ENCODE data around the gene NMT2. TPM values are rescaled to one million over a fixed set of nuclear protein-coding genes. Genes with fewer than 3 reads are reported as not detected.
"Not testable (repeated sequence)": the region's sequence is repeated elsewhere in the genome, so short reads cannot be mapped to it uniquely, and the experiment has no call there.

The NMT2 gene
- total and polyA plus RNA-seq, 9 donors: 15.2 to 21.3 (median 16.5) TPM

- no peak for DNase-seq
- 67% methylated on average over 2 of the region's 2 CpGs for WGBS (ENCODE audit: insufficient coverage)
Measured at GRCh38 chr10:15202639-15203038, 34.1 kb upstream of the NMT2 start.

GRCh38 chr10:15202301-15202621, 33.8 kb upstream of the NMT2 start:
- not testable (repeated sequence) for H3K27ac ChIP-seq (ENCODE audit: low read length); H3K36me3 ChIP-seq (ENCODE audit: control insufficient read depth, insufficient read depth, low read length); H3K4me3 ChIP-seq (ENCODE audit: low read length); H3K9me3 ChIP-seq (replicated peaks; ENCODE audit: control insufficient read depth, low read depth, low read length); DNase-seq; H3K27me3 ChIP-seq (ENCODE audit: control insufficient read depth, insufficient read depth, low read length); H3K4me1 ChIP-seq (ENCODE audit: control insufficient read depth, insufficient read depth, low read length)
- WGBS (ENCODE audit: insufficient coverage): 100% methylated on average over 2 of the region's 8 CpGs

More at GRCh38 chr10:15202639-15203038, 34.1 kb upstream of the NMT2 start:
- Histone ChIP-seq H3K4me3 (ENCODE audit: low read length) (no peak overlapping the region), H3K27ac (ENCODE audit: low read length) (no peak overlapping the region), H3K27me3 (ENCODE audit: control insufficient read depth, insufficient read depth, low read length) (no peaks in the 10 kb centered on the region), H3K4me1 (ENCODE audit: control insufficient read depth, insufficient read depth, low read length) (no peaks in the 10 kb centered on the region), H3K36me3 (ENCODE audit: control insufficient read depth, insufficient read depth, low read length) (peaks cover 4% of the 10 kb centered on the region), H3K9me3 (replicated peaks; ENCODE audit: control insufficient read depth, low read depth, low read length) (no peaks in the 10 kb centered on the region)

GRCh38 chr10:15201589-15202300, 33.3 kb upstream of the NMT2 start:
- DNase-seq: no peak
- no peak overlapping the region for H3K27ac ChIP-seq (ENCODE audit: low read length)
- no peaks in the 10 kb centered on the region for H3K27me3 ChIP-seq (ENCODE audit: control insufficient read depth, insufficient read depth, low read length)
- H3K9me3 ChIP-seq (replicated peaks; ENCODE audit: control insufficient read depth, low read depth, low read length): no peaks in the 10 kb centered on the region
- H3K36me3 ChIP-seq (ENCODE audit: control insufficient read depth, insufficient read depth, low read length): peaks cover 4% of the 10 kb centered on the region
- H3K4me3 ChIP-seq (ENCODE audit: low read length): no peak overlapping the region
- WGBS (ENCODE audit: insufficient coverage): no CpG with 5 or more reads among the region's 6 CpGs
- no peaks in the 10 kb centered on the region for H3K4me1 ChIP-seq (ENCODE audit: control insufficient read depth, insufficient read depth, low read length)

- H3K27me3 ChIP-seq (ENCODE audit: control insufficient read depth, insufficient read depth, low read length): no peaks in the 10 kb centered on the region
- H3K4me3 ChIP-seq (ENCODE audit: low read length): no peak overlapping the region
- H3K9me3 ChIP-seq (replicated peaks; ENCODE audit: control insufficient read depth, low read depth, low read length): no peaks in the 10 kb centered on the region
- WGBS (ENCODE audit: insufficient coverage): no CpG with 5 or more reads among the region's 2 CpGs
- H3K36me3 ChIP-seq (ENCODE audit: control insufficient read depth, insufficient read depth, low read length): peaks cover 4% of the 10 kb centered on the region
- no peak overlapping the region for H3K27ac ChIP-seq (ENCODE audit: low read length)
- H3K4me1 ChIP-seq (ENCODE audit: control insufficient read depth, insufficient read depth, low read length): no peaks in the 10 kb centered on the region
- DNase-seq: no peak
Measured at GRCh38 chr10:15200626-15201025, 32.1 kb upstream of the NMT2 start.

GRCh38 chr10:15197911-15198310, 29.4 kb upstream of the NMT2 start:
- H3K27ac ChIP-seq (ENCODE audit: low read length): no peak overlapping the region
- no peaks in the 10 kb centered on the region for H3K27me3 ChIP-seq (ENCODE audit: control insufficient read depth, insufficient read depth, low read length)
- H3K4me3 ChIP-seq (ENCODE audit: low read length): no peak overlapping the region
- H3K4me1 ChIP-seq (ENCODE audit: control insufficient read depth, insufficient read depth, low read length): no peaks in the 10 kb centered on the region
- DNase-seq: no peak
- peaks cover 4% of the 10 kb centered on the region for H3K36me3 ChIP-seq (ENCODE audit: control insufficient read depth, insufficient read depth, low read length)
- WGBS (ENCODE audit: insufficient coverage): 96% methylated on average over 3 of the region's 4 CpGs
- no peaks in the 10 kb centered on the region for H3K9me3 ChIP-seq (replicated peaks; ENCODE audit: control insufficient read depth, low read depth, low read length)

GRCh38 chr10:15197276-15197675, 28.8 kb upstream of the NMT2 start:
- Histone ChIP-seq H3K27ac (ENCODE audit: low read length) (no peak overlapping the region), H3K9me3 (replicated peaks; ENCODE audit: control insufficient read depth, low read depth, low read length) (no peaks in the 10 kb centered on the region), H3K36me3 (ENCODE audit: control insufficient read depth, insufficient read depth, low read length) (peaks cover 4% of the 10 kb centered on the region), H3K4me1 (ENCODE audit: control insufficient read depth, insufficient read depth, low read length) (no peaks in the 10 kb centered on the region), H3K4me3 (ENCODE audit: low read length) (no peak overlapping the region), H3K27me3 (ENCODE audit: control insufficient read depth, insufficient read depth, low read length) (no peaks in the 10 kb centered on the region)
- no peak for DNase-seq
- WGBS (ENCODE audit: insufficient coverage): no CpG with 5 or more reads among the region's 2 CpGs

- Histone ChIP-seq H3K4me3 (ENCODE audit: low read length) (no peak overlapping the region), H3K36me3 (ENCODE audit: control insufficient read depth, insufficient read depth, low read length) (peaks cover 4% of the 10 kb centered on the region), H3K9me3 (replicated peaks; ENCODE audit: control insufficient read depth, low read depth, low read length) (no peaks in the 10 kb centered on the region), H3K4me1 (ENCODE audit: control insufficient read depth, insufficient read depth, low read length) (no peaks in the 10 kb centered on the region), H3K27me3 (ENCODE audit: control insufficient read depth, insufficient read depth, low read length) (no peaks in the 10 kb centered on the region), H3K27ac (ENCODE audit: low read length) (no peak overlapping the region)
- WGBS (ENCODE audit: insufficient coverage): 61% methylated on average over 8 of the region's 12 CpGs
- no peak for DNase-seq
Measured at GRCh38 chr10:15196021-15196834, 27.7 kb upstream of the NMT2 start.

- H3K4me3 ChIP-seq (ENCODE audit: low read length): no peak overlapping the region
- no peaks in the 10 kb centered on the region for H3K4me1 ChIP-seq (ENCODE audit: control insufficient read depth, insufficient read depth, low read length)
- no peaks in the 10 kb centered on the region for H3K9me3 ChIP-seq (replicated peaks; ENCODE audit: control insufficient read depth, low read depth, low read length)
- H3K27ac ChIP-seq (ENCODE audit: low read length): no peak overlapping the region
- no peak for DNase-seq
- WGBS (ENCODE audit: insufficient coverage): 83% methylated on average over 5 of the region's 11 CpGs
- no peaks in the 10 kb centered on the region for H3K27me3 ChIP-seq (ENCODE audit: control insufficient read depth, insufficient read depth, low read length)
- no peaks in the 10 kb centered on the region for H3K36me3 ChIP-seq (ENCODE audit: control insufficient read depth, insufficient read depth, low read length)
Measured at GRCh38 chr10:15189133-15189885, 20.8 kb upstream of the NMT2 start.

- Histone ChIP-seq H3K4me1 (ENCODE audit: control insufficient read depth, insufficient read depth, low read length) (no peaks in the 10 kb centered on the region), H3K27me3 (ENCODE audit: control insufficient read depth, insufficient read depth, low read length) (no peaks in the 10 kb centered on the region), H3K27ac (ENCODE audit: low read length) (no peak overlapping the region), H3K4me3 (ENCODE audit: low read length) (no peak overlapping the region), H3K9me3 (replicated peaks; ENCODE audit: control insufficient read depth, low read depth, low read length) (no peaks in the 10 kb centered on the region), H3K36me3 (ENCODE audit: control insufficient read depth, insufficient read depth, low read length) (no peaks in the 10 kb centered on the region)
- WGBS (ENCODE audit: insufficient coverage): no CpG with 5 or more reads among the region's 5 CpGs
- DNase-seq: no peak
Measured at GRCh38 chr10:15188603-15189002, 20.1 kb upstream of the NMT2 start.
